Esophagus squamous epithelium (tissue), 4 donors: ENCODE results near the gene ATP5MC2.

Source experiments
- POLR2A ChIP-seq, 4 donors: fragments of 450-650 bp; IDR thresholded peaks; one replicate each; pipeline ENCODE4 v1.6.1; 2017; ENCODE audit warnings: antibody characterized with exemption in 4 of 4, mild to moderate bottlenecking in 4 of 4, moderate library complexity in 3 of 4
- TF ChIP-seq, protein P1 (sequence below), 6 experiments: fragments of 450-650 bp in 4 of 6; fragments of 200-600 bp in 2 of 6; sonication (generic) in 2 of 6; IDR thresholded peaks; one replicate each; pipeline ENCODE4 v1.5.1; 2016 to 2019; ENCODE audit warnings: antibody characterized with exemption in 6 of 6, mild to moderate bottlenecking in 4 of 6, moderate library complexity in 4 of 6

DNA sequence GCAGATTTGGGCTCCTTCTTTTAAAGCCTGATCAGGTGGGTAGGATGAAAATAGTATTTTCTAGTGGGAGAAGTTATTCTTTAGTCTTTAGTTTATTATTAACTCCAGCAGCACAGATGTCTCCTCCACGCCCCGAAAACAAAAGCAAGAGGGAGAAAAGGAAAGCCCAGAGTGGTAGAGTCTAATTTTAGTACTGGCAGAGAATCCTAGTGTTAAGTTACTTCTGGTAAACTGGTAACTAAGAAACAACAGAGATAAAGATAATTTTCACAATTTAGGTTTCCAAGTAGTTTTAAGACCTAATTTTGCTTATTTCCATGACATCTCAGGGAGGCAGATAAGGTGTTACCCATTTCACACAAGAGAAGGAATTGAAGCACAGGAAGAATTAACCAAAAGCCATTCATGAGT is 16.3 kb downstream of the ATP5MC2 start:
- TF ChIP-seq POLR2A (IDR thresholded peaks at IDR 0.05) = no peak
- TF ChIP-seq, protein P1, sequence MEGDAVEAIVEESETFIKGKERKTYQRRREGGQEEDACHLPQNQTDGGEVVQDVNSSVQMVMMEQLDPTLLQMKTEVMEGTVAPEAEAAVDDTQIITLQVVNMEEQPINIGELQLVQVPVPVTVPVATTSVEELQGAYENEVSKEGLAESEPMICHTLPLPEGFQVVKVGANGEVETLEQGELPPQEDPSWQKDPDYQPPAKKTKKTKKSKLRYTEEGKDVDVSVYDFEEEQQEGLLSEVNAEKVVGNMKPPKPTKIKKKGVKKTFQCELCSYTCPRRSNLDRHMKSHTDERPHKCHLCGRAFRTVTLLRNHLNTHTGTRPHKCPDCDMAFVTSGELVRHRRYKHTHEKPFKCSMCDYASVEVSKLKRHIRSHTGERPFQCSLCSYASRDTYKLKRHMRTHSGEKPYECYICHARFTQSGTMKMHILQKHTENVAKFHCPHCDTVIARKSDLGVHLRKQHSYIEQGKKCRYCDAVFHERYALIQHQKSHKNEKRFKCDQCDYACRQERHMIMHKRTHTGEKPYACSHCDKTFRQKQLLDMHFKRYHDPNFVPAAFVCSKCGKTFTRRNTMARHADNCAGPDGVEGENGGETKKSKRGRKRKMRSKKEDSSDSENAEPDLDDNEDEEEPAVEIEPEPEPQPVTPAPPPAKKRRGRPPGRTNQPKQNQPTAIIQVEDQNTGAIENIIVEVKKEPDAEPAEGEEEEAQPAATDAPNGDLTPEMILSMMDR (IDR thresholded peaks at IDR 0.05) = no peak
